ENCODE results near the gene ISG20L2. TPM values are rescaled to one million over a fixed set of nuclear protein-coding genes. Genes with fewer than 3 reads are reported as not detected.

The ISG20L2 gene
- total RNA-seq, 1 donor from 2014 or later, result 33.4 TPM

GRCh38 chr1:156752843-156753482 lies 24.4 kb upstream of the ISG20L2 start:
- no peaks in the 10 kb centered on the region for H3K36me3 Mint-ChIP-seq (ENCODE audit: low read depth, unreplicated experiment)
- peak overlapping the region; percentile 96 for H3K4me3 Mint-ChIP-seq (ENCODE audit: unreplicated experiment)
- no peak for TF ChIP-seq CTCF (IDR thresholded peaks at IDR 0.05; ENCODE audit: unreplicated experiment)
- peaks cover 15% of the 10 kb centered on the region for H3K27me3 Mint-ChIP-seq (ENCODE audit: unreplicated experiment)
- no peaks in the 10 kb centered on the region for H3K9me3 Mint-ChIP-seq (ENCODE audit: unreplicated experiment)
- no peak for DNase-seq (ENCODE audit: low spot score)
- peak overlapping the region; percentile 80 for H3K27ac Mint-ChIP-seq (ENCODE audit: unreplicated experiment)
- peaks cover 39% of the 10 kb centered on the region for H3K4me1 Mint-ChIP-seq (ENCODE audit: unreplicated experiment)

- Mint-ChIP-seq H3K27ac (ENCODE audit: unreplicated experiment) (peak overlapping the region; percentile 80), H3K4me3 (ENCODE audit: unreplicated experiment) (peak overlapping the region; percentile 96), H3K36me3 (ENCODE audit: low read depth, unreplicated experiment) (peaks cover 4% of the 10 kb centered on the region), H3K27me3 (ENCODE audit: unreplicated experiment) (peaks cover 20% of the 10 kb centered on the region), H3K4me1 (ENCODE audit: unreplicated experiment) (peaks cover 45% of the 10 kb centered on the region), H3K9me3 (ENCODE audit: unreplicated experiment) (no peaks in the 10 kb centered on the region)
- peak; percentile 96 for DNase-seq (ENCODE audit: low spot score)
- TF ChIP-seq CTCF (IDR thresholded peaks at IDR 0.05; ENCODE audit: unreplicated experiment), result no peak
Observed at GRCh38 chr1:156751757-156752481, 23.4 kb upstream of the ISG20L2 start.

GRCh38 chr1:156751451-156751756 lies 22.8 kb upstream of the ISG20L2 start, which contains the start of gene HDGF:
Gene HDGF, minus strand, starts transcription at chr1:156751675. Its CDS starts 246 bp downstream, at chr1:156751429.
- DNase-seq (ENCODE audit: low spot score), result no peak
- H3K4me1 Mint-ChIP-seq (ENCODE audit: unreplicated experiment), result peaks cover 48% of the 10 kb centered on the region
- peaks cover 5% of the 10 kb centered on the region for H3K36me3 Mint-ChIP-seq (ENCODE audit: low read depth, unreplicated experiment)
- peaks cover 22% of the 10 kb centered on the region for H3K27me3 Mint-ChIP-seq (ENCODE audit: unreplicated experiment)
- H3K27ac Mint-ChIP-seq (ENCODE audit: unreplicated experiment), result peak within 1 kb of the TSS; percentile 99
- no peaks in the 10 kb centered on the region for H3K9me3 Mint-ChIP-seq (ENCODE audit: unreplicated experiment)
- H3K4me3 Mint-ChIP-seq (ENCODE audit: unreplicated experiment), result peak within 1 kb of the TSS; percentile 96
- TF ChIP-seq CTCF (IDR thresholded peaks at IDR 0.05; ENCODE audit: unreplicated experiment), result no peak

- TF ChIP-seq CTCF (IDR thresholded peaks at IDR 0.05; ENCODE audit: unreplicated experiment), result no peak
- peak; percentile 61 for DNase-seq (ENCODE audit: low spot score)
- Mint-ChIP-seq H3K36me3 (ENCODE audit: low read depth, unreplicated experiment) (peaks cover 10% of the 10 kb centered on the region), H3K4me3 (ENCODE audit: unreplicated experiment) (peak overlapping the region; percentile 94), H3K9me3 (ENCODE audit: unreplicated experiment) (no peaks in the 10 kb centered on the region), H3K27ac (ENCODE audit: unreplicated experiment) (peak overlapping the region; percentile 99), H3K27me3 (ENCODE audit: unreplicated experiment) (peaks cover 23% of the 10 kb centered on the region), H3K4me1 (ENCODE audit: unreplicated experiment) (peaks cover 53% of the 10 kb centered on the region)
Observed at GRCh38 chr1:156750711-156751450, 22.3 kb upstream of the ISG20L2 start.

Measured in endothelial cell (in vitro differentiated cells).